WTC11 (cell line): ENCODE data around the gene UQCR10. TPM values are rescaled to one million over a fixed set of nuclear protein-coding genes. Genes with fewer than 3 reads are reported as not detected.

Source experiments
- ATAC-seq: fragments of 200-7000 bp; cut with Tn5 transposase; 2 replicates; pipeline ENCODE4 v1.10.0; 2021; ENCODE audit warnings: mild to moderate bottlenecking, moderate library complexity
- CTCF ChIA-PET: fragments of 300-600 bp; sonication (Branson Sonifier 250); formaldehyde crosslinking; loops from one replicate; lab custom pipeline; 2021; ENCODE audit warnings: antibody characterized with exemption; lab: Charles Lee
- POLR2A ChIA-PET: fragments of 350-600 bp; sonication (Branson Sonifier 250); formaldehyde crosslinking; loops from one replicate; lab custom pipeline; 2021; ENCODE audit warnings: antibody characterized with exemption; lab: Charles Lee
- DNase-seq: peaks from one replicate; pipeline ENCODE4 v3.0.0; 2021; ENCODE audit warnings: low spot score
- H3K27ac Mint-ChIP-seq: 2 replicates; pipeline ENCODE4 v1.8.0; 2021; ENCODE audit warnings: mixed read lengths
- H3K27me3 Mint-ChIP-seq: 2 replicates; pipeline ENCODE4 v1.8.0; 2021; ENCODE audit warnings: low read depth, mild to moderate bottlenecking, moderate library complexity, mixed read lengths
- H3K36me3 Mint-ChIP-seq: 2 replicates; pipeline ENCODE4 v1.8.0; 2021; ENCODE audit warnings: mixed read lengths
- H3K4me1 Mint-ChIP-seq: 2 replicates; pipeline ENCODE4 v1.8.0; 2022; ENCODE audit warnings: mixed read lengths
- H3K4me3 Mint-ChIP-seq: 2 replicates; pipeline ENCODE4 v1.8.0; 2021; ENCODE audit warnings: mild to moderate bottlenecking, moderate library complexity, mixed read lengths
- H3K9me3 Mint-ChIP-seq: 2 replicates; pipeline ENCODE4 v1.8.0; 2021; ENCODE audit warnings: mixed read lengths
- ESRRA ChIP-seq: sonication (generic); formaldehyde crosslinking; IDR thresholded peaks from 2 replicates; pipeline ENCODE4 v1.8.1; 2022; ENCODE audit warnings: mild to moderate bottlenecking, missing genetic modification reagents, borderline replicate concordance
- GABPB1 ChIP-seq: sonication (generic); formaldehyde crosslinking; IDR thresholded peaks from 2 replicates; pipeline ENCODE4 v1.8.1; 2023; ENCODE audit warnings: mild to moderate bottlenecking, missing genetic modification reagents
- GRHL2 ChIP-seq: fragments of 250-450 bp; sonication (Bioruptor Pico); IDR thresholded peaks from 2 replicates; pipeline ENCODE4 v1.8.0; 2022; ENCODE audit warnings: mild to moderate bottlenecking, moderate library complexity; ENCODE audit not compliant: insufficient replicate concordance, severe bottlenecking
- HMGA2 ChIP-seq: fragments of 250-450 bp; sonication (Bioruptor Pico); IDR thresholded peaks from 2 replicates; pipeline ENCODE4 v1.4.0; 2021; ENCODE audit warnings: mild to moderate bottlenecking, moderate library complexity
- MYBL2 ChIP-seq: sonication (generic); formaldehyde crosslinking; IDR thresholded peaks from 2 replicates; pipeline ENCODE4 v1.8.1; 2023; ENCODE audit warnings: mild to moderate bottlenecking, moderate library complexity, missing genetic modification reagents
- NFYB ChIP-seq: sonication (generic); formaldehyde crosslinking; conservative IDR thresholded peaks from 2 replicates; pipeline ENCODE4 v1.8.0; 2022; ENCODE audit warnings: low read depth, missing genetic modification reagents
- SMAD4 ChIP-seq: sonication (generic); formaldehyde crosslinking; IDR thresholded peaks from 2 replicates; pipeline ENCODE4 v1.8.0; 2022; ENCODE audit warnings: mild to moderate bottlenecking, missing genetic modification reagents
- TCF7 ChIP-seq: sonication (generic); formaldehyde crosslinking; IDR thresholded peaks from 2 replicates; pipeline ENCODE4 v1.8.0; 2022; ENCODE audit warnings: mild to moderate bottlenecking, low read depth, missing genetic modification reagents, moderate library complexity
- ZNF121 ChIP-seq: sonication (generic); formaldehyde crosslinking; IDR thresholded peaks from 2 replicates; pipeline ENCODE4 v1.8.0; 2023; ENCODE audit warnings: missing genetic modification reagents
- ZNF138 ChIP-seq: sonication (generic); formaldehyde crosslinking; conservative IDR thresholded peaks from 2 replicates; pipeline ENCODE4 v1.8.1; 2022; ENCODE audit warnings: mild to moderate bottlenecking, moderate library complexity, missing genetic modification reagents
- ZNF232 ChIP-seq: sonication (generic); formaldehyde crosslinking; IDR thresholded peaks from 2 replicates; pipeline ENCODE4 v1.8.0; 2022; ENCODE audit warnings: mild to moderate bottlenecking, missing genetic modification reagents
- ZNF396 ChIP-seq: fragments of 250-450 bp; sonication (Bioruptor Pico); IDR thresholded peaks from 2 replicates; pipeline ENCODE4 v1.8.0; 2021; ENCODE audit warnings: mild to moderate bottlenecking, moderate library complexity, borderline replicate concordance
- total RNA-seq: library from RNA; stranded (reverse); gene quantifications from 3 replicates; pipeline ENCODE4 v1.2.3, GENCODE V29; 2021
- TF ChIP-seq, protein P1 (sequence below): fragments of 200-600 bp; IDR thresholded peaks from 2 replicates; pipeline ENCODE4 v1.8.0; 2022; ENCODE audit warnings: antibody characterized with exemption
- TF ChIP-seq, protein P2 (sequence below): fragments of 250-450 bp; sonication (Bioruptor Pico); IDR thresholded peaks from 2 replicates; pipeline ENCODE4 v1.9.0; 2021; ENCODE audit warnings: mild to moderate bottlenecking
- TF ChIP-seq, protein P3 (sequence below): fragments of 250-450 bp; sonication (Bioruptor Pico); IDR thresholded peaks from 2 replicates; pipeline ENCODE4 v1.8.0; 2021; ENCODE audit warnings: mild to moderate bottlenecking
- TF ChIP-seq, protein P4 (sequence below): fragments of 250-450 bp; sonication (Bioruptor Pico); IDR thresholded peaks from 2 replicates; pipeline ENCODE4 v1.9.0; 2021; ENCODE audit warnings: mild to moderate bottlenecking, borderline replicate concordance
- TF ChIP-seq, protein P5 (sequence below): sonication (generic); formaldehyde crosslinking; conservative IDR thresholded peaks from 2 replicates; pipeline ENCODE4 v1.8.1; 2023; ENCODE audit warnings: mild to moderate bottlenecking, low read depth, missing genetic modification reagents, moderate library complexity
- TF ChIP-seq, protein P6 (sequence below): sonication (generic); formaldehyde crosslinking; IDR thresholded peaks from 2 replicates; pipeline ENCODE4 v1.8.1; 2022; ENCODE audit warnings: mild to moderate bottlenecking, missing genetic modification reagents, moderate library complexity, borderline replicate concordance
- TF ChIP-seq, protein P7 (sequence below): sonication (generic); formaldehyde crosslinking; IDR thresholded peaks from 2 replicates; pipeline ENCODE4 v1.8.0; 2023; ENCODE audit warnings: missing genetic modification reagents

Gene UQCR10
- total RNA-seq, 1 experiment from 2014 or later = 119 TPM

DNA sequence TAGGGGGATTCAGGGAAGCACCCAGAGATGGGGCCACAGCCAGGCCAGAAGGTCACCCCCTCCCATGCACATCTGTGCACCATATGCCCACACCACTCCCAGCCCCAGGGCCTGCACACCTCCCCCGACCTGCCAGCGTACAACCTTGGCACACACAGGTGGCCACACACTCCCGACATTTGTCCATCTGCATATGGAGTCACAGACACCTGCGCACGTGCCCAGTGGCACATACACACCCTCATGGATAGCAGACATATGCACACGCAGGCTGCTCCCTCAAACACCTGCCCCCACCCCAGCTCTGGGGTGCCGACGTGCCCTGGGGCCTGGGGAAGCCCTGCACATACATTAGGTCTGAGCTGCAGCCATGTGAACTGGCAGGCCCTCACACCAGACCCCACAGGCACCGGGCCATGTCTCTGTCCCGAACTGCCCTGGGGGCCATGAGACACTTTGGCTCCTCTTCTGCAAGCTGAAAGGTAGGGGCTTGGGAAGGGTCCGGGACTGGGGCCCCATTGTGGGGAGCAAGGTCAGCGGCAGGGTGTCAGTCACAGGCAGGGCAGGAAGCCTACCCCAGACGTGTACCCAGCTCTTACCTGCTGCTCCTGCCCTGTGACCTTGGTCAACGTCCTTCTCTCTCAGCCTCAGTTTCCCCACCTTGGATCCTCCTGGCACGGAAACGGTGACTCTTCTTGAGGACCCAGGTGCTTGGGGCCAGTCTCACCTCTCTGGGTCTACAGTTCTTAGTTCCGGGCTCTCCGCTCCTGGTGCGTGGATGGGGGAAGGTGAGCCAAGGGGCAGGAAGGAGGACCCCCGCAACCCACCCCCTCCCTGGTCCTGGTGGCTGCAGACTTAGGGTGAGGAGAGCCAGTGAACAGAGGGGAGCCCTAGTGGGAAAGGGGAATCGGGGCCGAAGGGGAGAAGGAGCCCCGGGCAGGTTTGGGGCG is 47.9 kb upstream of the UQCR10 start:
- H3K27ac Mint-ChIP-seq = no peak overlapping the region
- DNase-seq (no peak), ATAC-seq (no peak)
- H3K9me3 Mint-ChIP-seq = no peaks in the 10 kb centered on the region
- peaks cover 3% of the 10 kb centered on the region; the same call in 1 of the 2 replicates for H3K4me1 Mint-ChIP-seq
- TF ChIP-seq ZNF121 (CRISPR knock-in tag) (0 out of 2 replicates have a peak, but pooled peaks have one; percentile 21), NFYB (CRISPR knock-in tag) (no peak), TCF7 (CRISPR knock-in tag) (no peak), GRHL2 (CRISPR knock-in tag) (no peak)
- H3K27me3 Mint-ChIP-seq = peaks cover 60% of the 10 kb centered on the region
- ChIA-PET CTCF (interaction anchor here (0.5 to 6.7 kb wide), 4 partner anchors 17 to 134 kb away, joined by 4 to 57 read pairs (median 10); no protein-coding TSS in a partner anchor), POLR2A (no interaction called here)
- no peaks in the 10 kb centered on the region for H3K36me3 Mint-ChIP-seq
- H3K4me3 Mint-ChIP-seq = peak overlapping the region; percentile 52

DNA sequence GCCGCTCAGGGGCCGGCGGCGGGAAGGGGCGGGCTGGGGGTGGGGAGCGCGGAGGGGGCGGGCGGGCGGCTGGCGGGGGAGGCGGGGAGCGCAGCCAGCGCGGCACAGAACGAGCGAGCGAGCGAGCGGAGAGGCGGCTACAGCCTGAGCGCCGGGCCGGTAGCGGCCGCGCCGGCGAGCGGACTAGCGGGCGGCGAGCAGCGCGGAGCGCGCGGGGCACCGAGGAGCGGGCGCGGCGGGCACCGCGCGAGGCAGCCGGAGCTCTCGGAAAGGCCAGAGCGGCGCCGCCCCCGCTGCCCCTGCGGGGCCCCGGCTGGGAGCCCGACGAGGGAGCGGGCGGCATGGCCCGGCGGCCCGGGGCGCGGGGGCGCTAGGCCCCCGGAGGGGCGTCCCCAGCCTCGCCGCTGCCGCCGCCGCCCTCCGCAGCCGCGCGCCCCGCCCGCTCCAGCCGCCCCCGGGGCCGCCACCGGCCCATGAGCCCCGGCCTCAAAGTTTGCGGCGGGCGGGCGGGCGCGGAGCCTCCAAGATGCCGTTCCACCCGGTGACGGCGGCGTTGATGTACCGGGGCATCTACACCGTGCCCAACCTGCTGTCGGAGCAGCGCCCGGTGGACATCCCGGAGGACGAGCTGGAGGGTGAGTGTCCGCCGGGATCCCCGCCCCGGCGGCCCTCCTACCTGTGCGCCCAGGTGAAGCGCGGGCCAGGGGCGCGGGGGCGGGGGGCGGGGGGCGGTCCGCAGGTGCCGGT is 47.1 kb upstream of the UQCR10 start, which contains the start of gene CABP7:
CABP7 (plus strand) TSS at position 105 of the 747 bp plus-strand sequence; CDS start at position 527, 422 bp downstream.
- ChIA-PET CTCF (interaction anchor here (6.7 kb wide), 1 partner anchor 30 kb away, joined by 57 read pairs; no protein-coding TSS in a partner anchor), POLR2A (no interaction called here)
- peaks cover 60% of the 10 kb centered on the region for H3K27me3 Mint-ChIP-seq
- H3K9me3 Mint-ChIP-seq = no peaks in the 10 kb centered on the region
- no peak within 1 kb of the TSS for H3K27ac Mint-ChIP-seq
- no peaks in the 10 kb centered on the region for H3K4me1 Mint-ChIP-seq
- DNase-seq (no peak), ATAC-seq (peak; percentile 32)
- no peaks in the 10 kb centered on the region for H3K36me3 Mint-ChIP-seq
- peak within 1 kb of the TSS; percentile 54 for H3K4me3 Mint-ChIP-seq
- TF ChIP-seq MYBL2 (CRISPR knock-in tag) = no peak
- no peak for TF ChIP-seq HMGA2 (CRISPR knock-in tag)
- TF ChIP-seq ESRRA (CRISPR knock-in tag) = no peak
- TF ChIP-seq, protein P1, sequence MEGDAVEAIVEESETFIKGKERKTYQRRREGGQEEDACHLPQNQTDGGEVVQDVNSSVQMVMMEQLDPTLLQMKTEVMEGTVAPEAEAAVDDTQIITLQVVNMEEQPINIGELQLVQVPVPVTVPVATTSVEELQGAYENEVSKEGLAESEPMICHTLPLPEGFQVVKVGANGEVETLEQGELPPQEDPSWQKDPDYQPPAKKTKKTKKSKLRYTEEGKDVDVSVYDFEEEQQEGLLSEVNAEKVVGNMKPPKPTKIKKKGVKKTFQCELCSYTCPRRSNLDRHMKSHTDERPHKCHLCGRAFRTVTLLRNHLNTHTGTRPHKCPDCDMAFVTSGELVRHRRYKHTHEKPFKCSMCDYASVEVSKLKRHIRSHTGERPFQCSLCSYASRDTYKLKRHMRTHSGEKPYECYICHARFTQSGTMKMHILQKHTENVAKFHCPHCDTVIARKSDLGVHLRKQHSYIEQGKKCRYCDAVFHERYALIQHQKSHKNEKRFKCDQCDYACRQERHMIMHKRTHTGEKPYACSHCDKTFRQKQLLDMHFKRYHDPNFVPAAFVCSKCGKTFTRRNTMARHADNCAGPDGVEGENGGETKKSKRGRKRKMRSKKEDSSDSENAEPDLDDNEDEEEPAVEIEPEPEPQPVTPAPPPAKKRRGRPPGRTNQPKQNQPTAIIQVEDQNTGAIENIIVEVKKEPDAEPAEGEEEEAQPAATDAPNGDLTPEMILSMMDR = no peak
- TF ChIP-seq, protein P2, sequence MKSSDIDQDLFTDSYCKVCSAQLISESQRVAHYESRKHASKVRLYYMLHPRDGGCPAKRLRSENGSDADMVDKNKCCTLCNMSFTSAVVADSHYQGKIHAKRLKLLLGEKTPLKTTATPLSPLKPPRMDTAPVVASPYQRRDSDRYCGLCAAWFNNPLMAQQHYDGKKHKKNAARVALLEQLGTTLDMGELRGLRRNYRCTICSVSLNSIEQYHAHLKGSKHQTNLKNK = no peak
- no peak for TF ChIP-seq SMAD4
- TF ChIP-seq ZNF138 (CRISPR knock-in tag) = no peak
- no peak for TF ChIP-seq GABPB1 (CRISPR knock-in tag)
- TF ChIP-seq, protein P3, sequence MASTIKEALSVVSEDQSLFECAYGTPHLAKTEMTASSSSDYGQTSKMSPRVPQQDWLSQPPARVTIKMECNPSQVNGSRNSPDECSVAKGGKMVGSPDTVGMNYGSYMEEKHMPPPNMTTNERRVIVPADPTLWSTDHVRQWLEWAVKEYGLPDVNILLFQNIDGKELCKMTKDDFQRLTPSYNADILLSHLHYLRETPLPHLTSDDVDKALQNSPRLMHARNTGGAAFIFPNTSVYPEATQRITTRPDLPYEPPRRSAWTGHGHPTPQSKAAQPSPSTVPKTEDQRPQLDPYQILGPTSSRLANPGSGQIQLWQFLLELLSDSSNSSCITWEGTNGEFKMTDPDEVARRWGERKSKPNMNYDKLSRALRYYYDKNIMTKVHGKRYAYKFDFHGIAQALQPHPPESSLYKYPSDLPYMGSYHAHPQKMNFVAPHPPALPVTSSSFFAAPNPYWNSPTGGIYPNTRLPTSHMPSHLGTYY (CRISPR knock-in tag) = no peak
- TF ChIP-seq, protein P4, sequence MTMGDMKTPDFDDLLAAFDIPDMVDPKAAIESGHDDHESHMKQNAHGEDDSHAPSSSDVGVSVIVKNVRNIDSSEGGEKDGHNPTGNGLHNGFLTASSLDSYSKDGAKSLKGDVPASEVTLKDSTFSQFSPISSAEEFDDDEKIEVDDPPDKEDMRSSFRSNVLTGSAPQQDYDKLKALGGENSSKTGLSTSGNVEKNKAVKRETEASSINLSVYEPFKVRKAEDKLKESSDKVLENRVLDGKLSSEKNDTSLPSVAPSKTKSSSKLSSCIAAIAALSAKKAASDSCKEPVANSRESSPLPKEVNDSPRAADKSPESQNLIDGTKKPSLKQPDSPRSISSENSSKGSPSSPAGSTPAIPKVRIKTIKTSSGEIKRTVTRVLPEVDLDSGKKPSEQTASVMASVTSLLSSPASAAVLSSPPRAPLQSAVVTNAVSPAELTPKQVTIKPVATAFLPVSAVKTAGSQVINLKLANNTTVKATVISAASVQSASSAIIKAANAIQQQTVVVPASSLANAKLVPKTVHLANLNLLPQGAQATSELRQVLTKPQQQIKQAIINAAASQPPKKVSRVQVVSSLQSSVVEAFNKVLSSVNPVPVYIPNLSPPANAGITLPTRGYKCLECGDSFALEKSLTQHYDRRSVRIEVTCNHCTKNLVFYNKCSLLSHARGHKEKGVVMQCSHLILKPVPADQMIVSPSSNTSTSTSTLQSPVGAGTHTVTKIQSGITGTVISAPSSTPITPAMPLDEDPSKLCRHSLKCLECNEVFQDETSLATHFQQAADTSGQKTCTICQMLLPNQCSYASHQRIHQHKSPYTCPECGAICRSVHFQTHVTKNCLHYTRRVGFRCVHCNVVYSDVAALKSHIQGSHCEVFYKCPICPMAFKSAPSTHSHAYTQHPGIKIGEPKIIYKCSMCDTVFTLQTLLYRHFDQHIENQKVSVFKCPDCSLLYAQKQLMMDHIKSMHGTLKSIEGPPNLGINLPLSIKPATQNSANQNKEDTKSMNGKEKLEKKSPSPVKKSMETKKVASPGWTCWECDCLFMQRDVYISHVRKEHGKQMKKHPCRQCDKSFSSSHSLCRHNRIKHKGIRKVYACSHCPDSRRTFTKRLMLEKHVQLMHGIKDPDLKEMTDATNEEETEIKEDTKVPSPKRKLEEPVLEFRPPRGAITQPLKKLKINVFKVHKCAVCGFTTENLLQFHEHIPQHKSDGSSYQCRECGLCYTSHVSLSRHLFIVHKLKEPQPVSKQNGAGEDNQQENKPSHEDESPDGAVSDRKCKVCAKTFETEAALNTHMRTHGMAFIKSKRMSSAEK (CRISPR knock-in tag) = no peak
- TF ChIP-seq, protein P5, sequence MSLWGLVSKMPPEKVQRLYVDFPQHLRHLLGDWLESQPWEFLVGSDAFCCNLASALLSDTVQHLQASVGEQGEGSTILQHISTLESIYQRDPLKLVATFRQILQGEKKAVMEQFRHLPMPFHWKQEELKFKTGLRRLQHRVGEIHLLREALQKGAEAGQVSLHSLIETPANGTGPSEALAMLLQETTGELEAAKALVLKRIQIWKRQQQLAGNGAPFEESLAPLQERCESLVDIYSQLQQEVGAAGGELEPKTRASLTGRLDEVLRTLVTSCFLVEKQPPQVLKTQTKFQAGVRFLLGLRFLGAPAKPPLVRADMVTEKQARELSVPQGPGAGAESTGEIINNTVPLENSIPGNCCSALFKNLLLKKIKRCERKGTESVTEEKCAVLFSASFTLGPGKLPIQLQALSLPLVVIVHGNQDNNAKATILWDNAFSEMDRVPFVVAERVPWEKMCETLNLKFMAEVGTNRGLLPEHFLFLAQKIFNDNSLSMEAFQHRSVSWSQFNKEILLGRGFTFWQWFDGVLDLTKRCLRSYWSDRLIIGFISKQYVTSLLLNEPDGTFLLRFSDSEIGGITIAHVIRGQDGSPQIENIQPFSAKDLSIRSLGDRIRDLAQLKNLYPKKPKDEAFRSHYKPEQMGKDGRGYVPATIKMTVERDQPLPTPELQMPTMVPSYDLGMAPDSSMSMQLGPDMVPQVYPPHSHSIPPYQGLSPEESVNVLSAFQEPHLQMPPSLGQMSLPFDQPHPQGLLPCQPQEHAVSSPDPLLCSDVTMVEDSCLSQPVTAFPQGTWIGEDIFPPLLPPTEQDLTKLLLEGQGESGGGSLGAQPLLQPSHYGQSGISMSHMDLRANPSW (CRISPR knock-in tag) = no peak
- TF ChIP-seq, protein P6, sequence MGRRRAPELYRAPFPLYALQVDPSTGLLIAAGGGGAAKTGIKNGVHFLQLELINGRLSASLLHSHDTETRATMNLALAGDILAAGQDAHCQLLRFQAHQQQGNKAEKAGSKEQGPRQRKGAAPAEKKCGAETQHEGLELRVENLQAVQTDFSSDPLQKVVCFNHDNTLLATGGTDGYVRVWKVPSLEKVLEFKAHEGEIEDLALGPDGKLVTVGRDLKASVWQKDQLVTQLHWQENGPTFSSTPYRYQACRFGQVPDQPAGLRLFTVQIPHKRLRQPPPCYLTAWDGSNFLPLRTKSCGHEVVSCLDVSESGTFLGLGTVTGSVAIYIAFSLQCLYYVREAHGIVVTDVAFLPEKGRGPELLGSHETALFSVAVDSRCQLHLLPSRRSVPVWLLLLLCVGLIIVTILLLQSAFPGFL = no peak
- TF ChIP-seq, protein P7, sequence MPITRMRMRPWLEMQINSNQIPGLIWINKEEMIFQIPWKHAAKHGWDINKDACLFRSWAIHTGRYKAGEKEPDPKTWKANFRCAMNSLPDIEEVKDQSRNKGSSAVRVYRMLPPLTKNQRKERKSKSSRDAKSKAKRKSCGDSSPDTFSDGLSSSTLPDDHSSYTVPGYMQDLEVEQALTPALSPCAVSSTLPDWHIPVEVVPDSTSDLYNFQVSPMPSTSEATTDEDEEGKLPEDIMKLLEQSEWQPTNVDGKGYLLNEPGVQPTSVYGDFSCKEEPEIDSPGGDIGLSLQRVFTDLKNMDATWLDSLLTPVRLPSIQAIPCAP (CRISPR knock-in tag) = no peak
- TF ChIP-seq ZNF232 = no peak
- TF ChIP-seq ZNF396 (CRISPR knock-in tag) = no peak
